Stimulated activated CD4-positive, alpha-beta T cell treated with anti-CD3 and anti-CD28 coated beads, Interleukin-12 subunit alpha, Interleukin-12 subunit beta, amount 100 ng/mL, for 4 hours (primary cell): ENCODE data around the gene RBM6.
"Not testable (repeated sequence)": the region's sequence is repeated elsewhere in the genome, so short reads cannot be mapped to it uniquely, and the experiment has no call there.

ENCODE experiments used
- DNase-seq: peaks from one replicate; pipeline ENCODE4 v3.0.0-alpha.2; 2020

Gene RBM6

DNA sequence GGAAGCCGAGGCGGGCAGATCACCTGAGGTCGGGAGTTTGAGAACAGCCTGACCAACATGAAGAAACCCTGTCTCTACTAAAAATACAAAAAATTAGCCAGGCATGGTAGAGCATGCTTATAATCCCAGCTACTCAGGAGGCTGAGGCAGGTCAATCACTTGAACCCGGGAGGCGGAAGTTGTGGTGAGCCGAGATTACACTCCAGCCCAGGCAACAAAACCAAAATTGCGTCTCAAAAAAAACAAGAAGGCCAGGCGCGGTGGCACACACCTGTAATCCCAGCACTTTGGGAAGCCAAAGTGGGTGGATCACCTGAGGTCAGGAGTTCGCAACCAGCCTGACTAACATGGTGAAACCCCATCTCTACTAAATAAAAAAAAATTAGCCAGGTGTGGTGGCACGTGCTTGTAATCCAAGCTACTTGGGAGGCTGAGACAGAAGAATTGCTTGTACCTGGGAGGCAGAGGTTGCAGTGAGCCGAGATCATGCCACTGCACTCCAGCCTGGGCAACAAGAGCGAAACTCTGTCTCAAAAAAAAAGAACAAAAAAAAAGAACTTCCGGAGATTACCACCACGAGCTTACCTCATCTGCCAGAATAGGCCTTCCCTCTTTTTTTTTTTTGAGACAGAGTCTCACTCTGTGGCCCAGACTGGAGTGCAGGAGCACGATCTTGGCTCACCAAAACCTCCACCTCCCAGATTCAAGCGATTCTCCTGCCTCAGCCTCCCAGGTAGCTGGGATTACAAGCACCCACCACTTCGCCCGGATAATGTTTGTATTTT is 22.0 kb upstream of the RBM6 start:
- DNase-seq = not testable (repeated sequence)

DNA sequence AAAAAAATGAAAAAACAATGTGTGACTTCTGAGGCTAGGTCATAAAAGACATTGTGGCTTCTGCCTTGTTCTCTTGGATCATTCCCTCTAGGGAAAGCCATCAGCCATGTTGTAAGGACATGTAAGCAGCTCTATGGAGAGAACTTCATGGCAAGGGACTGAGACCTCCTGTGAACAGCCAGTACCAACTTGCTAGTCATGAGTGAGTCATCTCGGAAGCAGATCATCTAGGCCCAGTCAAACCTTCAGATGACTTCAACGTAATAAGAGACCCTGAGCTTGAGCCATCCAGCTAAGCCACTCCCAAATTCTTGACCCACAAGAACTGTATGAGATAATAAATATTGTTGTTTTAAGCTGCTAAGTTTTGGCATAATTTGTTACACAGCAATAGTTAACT is 15.3 kb upstream of the RBM6 start:
- DNase-seq = no peak

DNA sequence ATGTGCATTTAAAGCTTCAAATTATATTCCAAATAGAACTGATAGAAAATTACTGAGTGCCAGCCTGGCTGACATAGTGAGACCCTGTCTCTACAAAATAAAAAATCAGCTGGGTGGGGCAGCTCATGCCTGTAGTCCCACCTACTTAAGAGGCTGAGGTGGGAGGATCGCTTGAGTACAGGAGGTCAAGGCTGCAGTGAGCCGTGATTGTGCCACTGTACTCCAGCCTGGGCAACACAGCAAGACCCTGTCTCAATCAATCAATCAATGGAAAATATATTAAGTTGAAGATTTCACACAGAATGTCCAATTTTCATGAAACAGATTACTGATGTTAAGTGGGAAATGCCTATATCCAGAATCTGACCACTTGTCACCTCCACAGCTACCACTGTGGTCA is 14.5 kb upstream of the RBM6 start:
- DNase-seq = no peak

DNA sequence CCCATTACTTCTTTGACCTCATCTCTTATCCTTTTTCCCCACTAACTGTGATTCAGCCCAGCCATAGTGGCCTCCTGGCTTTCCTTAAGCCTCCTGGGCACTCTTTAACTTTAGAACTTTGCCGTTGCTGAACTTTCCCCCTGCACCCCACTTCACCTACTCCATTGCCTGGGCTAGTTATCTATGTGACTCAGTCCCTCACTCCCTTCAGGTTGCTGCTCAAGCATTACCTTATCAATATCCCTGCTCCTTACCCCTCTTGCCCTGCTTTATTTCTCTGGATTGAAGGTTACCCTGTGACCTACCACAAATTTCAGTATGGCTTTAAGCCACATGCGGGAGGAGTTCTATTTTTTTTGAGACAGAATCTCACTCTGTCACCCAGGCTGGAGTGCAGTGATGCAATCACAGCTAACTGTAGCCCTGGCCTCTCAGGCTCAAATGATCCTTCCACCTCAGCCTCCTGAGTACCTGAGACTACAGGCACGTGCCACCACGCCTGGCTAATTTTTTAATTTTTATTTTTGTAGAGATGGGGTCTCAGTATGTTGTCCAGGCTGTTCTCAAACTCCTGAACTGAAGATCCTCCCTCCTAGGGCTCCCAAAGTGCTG is 13.7 kb upstream of the RBM6 start:
- DNase-seq = no peak

DNA sequence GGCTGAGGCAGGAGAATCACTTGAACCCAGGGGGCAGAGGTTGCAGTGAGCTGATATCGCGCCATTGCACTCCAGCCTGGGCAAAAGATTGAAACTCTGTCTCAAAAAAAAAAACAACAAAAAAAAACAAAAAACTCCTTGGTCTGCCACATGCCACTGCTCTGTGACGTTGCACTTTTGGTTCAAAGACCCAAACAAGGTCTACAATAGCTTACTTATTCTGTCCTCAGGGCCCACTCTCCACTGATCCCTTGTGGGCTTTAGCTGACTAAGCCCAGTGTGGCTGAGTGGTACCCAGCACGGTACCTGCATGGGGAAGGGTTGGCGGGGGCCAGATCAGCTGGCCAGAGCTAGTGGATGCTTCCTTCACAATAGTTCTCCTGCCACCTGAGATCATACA is 12.2 kb upstream of the RBM6 start:
- no peak for DNase-seq

DNA sequence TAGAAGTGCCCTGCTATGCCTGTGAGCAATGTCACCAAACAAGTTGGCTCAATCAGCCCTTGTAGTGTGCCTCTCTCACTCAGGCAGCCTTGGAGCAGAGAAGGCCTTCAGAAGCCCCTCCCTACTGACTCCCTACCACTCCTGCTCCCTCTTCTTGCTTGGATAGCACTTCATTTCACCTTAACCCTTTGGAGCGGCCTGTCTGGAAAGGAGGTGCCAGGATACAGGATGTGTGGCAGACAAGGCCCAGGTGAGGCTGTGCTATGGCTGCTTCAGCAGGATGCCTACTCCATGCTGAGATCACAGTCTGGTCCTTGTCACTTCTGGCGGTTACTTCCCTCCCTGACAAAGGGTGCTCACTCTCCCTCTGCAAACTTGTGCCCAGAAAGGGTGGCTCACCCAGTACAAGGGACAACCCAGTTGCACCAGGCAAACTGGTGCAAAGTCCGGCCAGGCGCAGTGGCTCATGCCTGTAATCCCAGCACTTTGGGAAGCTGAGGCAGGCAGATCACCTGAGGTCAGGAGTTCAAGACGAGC is 11.4 kb upstream of the RBM6 start:
- no peak for DNase-seq

DNA sequence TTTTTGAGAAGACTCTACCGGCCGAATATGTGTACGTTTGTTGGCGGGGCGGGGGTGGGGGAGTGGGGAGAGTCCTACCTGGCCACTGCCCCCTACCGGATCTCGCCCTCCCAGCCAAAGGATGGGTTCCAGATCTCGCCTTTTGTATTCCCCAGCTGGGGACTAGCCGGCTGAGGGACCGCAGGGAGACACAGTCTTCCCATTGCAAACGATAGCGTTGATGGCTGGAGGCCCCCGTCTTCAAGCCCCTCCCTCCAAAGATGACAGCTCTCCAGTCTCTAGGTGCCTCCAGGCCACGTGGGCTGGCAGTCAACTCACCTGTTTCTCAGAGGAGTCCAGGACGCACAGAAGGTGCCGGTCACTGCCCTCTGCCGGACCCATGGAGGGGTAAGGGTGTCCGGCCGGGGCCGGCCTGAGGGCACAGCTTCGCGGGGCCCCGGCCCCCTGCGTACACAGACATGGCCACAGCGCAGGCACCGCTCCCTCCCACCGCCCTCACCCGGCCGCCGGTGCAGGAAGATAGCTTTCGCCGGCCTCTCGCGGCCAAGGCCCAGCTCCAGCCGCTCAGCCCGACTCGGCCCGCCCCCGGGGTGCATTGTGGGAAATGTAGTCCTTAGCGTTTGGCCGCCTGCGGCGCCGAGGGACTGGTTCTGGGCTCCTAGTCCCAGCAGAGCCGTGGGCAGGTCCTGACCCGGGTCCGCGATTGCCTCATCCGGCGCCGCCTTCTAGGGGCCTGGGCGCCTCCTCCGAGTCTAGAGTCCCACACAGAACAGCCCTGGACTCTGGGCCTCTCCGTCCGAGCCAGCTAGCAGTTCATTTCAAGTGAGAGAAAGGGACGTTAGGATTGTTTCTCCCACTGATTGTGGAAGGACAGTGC is 10.4 kb upstream of the RBM6 start, which contains the start of gene MON1A:
Gene MON1A (minus strand): TSS at position 521 of the 877 bp plus-strand sequence. CDS start 16,465 bp downstream, outside the sequence.
- peak; percentile 87 for DNase-seq

DNA sequence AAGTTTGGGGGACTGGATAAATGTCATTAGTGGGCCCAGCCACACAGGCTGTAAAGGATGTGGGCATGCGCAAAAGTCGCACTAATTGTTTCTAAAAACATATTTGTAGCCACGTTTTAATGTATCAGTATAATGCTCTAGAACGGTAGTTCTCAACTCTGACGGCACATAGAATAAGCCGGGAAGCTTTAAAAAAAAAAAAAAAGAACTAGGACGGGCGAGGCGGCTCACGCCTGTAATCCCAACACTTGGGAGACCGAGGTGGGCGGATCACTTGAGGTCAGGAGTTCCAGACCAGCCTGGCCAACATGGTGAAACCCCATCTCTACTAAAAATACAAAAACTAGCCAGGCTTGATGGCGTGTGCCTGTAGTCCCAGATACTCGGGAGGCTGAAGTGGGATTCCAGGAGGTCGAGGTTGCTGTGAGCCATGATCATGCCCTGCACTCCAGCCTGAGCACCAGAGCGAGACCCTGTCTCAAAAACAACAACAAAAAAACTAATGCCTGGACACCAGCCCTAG is 9.7 kb upstream of the RBM6 start:
- DNase-seq = no peak

DNA sequence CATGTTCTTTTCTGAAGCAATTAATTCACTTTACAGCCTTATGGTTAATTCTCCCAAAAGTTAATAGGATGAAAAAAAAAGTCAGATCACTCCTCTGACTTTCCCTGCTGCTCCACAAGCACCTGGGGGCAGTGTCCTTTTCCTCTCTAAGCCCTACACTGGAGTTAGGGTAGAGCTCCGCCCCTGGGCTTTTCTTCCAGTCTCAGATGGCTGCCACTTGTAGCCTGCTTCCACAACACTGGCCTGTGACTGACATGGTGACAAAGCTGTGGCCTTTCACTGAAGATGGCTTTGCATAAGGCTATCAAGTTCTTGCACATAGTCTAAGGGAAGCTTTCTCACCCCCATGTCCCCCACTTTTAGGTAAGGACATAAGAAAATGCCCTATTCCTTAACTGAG is 9.0 kb upstream of the RBM6 start:
- DNase-seq = no peak

DNA sequence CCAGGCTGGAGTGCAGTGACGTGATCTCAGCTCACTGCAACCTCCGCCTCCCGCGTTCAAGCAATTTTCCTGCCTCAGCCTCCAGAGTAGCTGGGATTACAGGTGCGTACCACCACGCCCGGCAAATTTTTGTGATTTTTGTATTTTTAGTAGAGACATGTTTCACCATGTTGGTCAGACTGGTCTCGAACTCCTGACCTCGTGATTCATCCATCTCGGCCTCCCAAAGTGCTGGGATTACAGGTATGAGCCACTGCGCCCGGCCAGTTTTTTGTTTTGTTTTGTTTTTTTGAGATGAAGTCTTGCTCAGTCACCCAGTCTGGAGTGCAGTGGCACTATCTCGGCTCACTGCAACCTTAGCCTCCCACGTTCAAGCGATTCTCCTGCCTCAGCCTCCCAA is 7.7 kb upstream of the RBM6 start:
- not testable (repeated sequence) for DNase-seq

DNA sequence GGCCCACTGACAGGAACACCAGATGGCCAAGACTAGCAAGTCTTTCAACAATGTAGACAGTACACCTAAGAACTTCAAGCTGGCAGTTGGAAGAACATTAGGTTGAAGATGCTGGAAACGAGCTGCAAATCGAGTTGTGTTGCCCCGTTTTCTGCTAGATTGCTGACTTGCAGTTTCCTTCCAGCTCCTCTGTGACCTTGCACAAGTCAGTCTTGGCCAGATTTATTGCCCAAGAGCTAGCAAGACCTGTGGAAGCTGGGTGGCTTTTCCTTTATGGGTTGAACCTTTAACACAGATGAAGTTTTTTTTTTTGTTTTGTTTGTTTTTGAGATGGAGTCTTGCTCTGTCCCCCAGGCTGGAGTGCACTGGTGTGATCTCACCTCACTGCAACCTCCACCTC is 2.9 kb upstream of the RBM6 start:
- no peak for DNase-seq

DNA sequence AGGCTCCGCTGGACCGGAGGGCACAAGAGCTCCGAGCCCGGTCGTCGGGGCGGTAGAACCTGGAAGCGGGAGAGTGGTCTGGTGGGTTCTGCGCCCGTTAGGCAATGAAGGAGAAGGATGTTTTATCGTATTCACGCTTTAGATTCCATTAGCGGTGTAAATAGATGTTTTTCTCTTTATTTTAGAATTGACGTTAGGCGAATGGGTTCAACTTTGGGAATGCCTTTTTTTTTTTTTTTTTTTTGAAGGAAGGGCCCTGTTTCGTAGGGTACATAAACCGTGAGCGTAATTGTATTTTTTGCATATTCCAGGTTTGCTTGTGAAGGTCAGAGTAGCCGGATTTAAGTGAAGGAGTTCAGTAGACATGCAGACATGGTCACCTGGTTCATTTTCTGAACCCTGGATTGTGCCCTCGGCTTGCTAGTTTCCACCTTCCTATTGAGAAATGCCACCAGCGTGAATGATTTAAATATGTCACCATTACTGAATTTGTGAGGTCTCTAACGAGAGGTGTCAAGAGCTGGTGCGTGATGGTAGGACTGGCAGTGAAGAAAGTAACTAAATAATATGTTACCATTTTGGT is 808 bp downstream of the RBM6 start:
- no peak for DNase-seq

DNA sequence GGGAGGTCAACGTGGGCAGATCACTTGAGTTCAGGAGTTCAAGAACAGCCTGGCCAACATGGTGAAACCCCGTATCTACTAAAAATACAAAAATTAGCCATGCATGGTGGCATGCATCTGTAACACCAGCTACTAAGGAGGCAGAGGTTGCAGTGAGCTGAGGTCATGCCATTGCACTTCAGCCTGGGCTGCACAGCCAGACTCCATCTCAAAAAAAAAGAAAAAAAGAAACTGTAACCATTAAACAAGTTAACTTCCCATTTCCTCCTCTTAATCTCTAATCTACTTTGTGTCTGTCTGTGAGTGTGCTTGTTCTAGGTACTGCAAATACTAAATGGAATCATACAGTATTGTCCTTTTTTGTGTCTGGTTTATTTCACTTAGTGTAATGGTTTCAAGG is 2.7 kb downstream of the RBM6 start:
- DNase-seq = no peak

DNA sequence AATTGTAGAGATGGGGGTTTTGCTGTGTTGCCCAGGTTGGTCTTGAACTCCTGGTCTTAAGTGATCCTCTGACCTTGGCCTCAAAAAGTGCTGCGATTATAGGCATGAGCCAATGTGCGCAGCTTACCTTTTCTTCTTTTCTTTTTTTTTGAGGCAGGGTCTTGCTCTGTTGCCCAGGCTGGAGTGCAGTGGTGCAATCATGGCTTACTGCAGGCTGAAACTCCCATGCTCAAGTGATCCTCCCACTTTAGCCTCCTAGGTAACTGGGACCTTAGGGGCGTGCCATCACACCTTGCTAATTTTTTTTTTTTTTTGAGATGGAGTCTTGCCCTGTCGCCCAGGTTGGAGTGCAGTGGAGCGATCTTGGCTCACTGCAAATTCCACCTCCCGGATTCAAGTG is 13.0 kb downstream of the RBM6 start:
- no peak for DNase-seq

DNA sequence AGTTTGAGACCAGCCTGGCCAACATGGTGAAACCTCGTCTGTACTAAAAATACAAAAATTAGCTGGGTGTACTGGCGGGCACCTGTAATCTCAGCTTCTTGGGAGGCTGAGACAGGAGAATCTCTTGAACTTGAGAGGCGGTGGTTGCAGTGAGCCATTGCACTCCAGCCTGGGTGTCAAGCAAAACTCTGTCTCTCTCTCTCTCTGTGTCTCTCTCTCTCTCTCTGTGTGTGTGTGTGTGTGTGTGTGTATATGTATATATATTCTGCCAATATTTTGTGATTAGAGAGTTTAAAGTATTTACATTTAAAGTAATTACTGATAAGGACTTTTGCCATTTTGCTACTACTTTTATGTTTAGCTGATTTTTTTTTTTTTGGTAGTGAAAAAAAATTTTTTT is 15.7 kb downstream of the RBM6 start:
- DNase-seq = no peak

DNA sequence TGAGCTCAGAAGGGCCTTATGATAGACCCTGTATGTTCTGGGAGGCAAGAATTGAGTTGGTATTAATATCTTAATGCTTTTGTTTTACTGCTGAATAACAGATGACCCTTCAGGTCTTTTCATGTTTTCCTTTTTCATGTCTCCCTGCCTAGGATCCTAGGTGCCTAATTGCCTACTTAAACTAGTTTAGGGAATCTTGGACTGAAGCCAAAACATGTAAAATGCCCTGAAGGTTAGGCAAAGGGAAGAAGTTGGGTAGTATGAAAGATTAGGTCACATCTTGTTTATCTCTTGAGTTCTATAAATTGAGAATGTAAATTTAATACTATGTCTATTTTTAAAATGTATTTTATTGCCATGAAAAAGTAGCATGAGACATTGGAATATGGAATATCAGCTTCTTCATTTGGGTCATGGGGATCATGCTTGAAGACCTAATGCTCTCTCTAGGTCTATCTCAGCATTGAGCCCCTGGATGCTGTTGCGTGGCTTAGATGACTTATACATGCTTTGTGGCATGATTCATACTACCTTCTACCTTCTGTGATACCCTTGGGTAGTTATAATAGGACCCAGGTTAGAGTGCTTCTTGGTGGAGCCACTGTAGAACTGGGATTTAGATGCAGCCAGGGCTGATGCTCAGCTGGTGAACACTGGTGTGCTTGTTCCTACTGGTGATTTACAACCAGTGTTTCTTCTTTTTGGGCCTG is 26.4 kb downstream of the RBM6 start:
- no peak for DNase-seq

DNA sequence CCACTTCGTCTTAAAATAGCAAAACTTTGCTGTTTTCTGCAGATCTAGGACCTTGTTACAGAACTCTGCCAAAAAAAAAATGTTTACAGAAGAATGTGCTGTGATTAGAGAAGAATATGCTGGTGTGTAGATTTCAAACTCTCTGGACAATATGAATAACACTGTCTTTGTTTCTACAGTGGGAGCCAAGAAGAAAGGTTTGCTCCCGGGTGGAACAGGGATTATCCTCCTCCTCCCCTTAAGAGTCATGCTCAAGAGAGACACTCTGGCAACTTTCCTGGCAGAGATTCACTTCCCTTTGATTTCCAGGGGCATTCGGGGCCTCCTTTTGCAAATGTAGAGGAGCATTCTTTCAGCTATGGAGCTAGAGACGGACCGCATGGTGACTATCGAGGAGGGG is 27.3 kb downstream of the RBM6 start:
- no peak for DNase-seq

DNA sequence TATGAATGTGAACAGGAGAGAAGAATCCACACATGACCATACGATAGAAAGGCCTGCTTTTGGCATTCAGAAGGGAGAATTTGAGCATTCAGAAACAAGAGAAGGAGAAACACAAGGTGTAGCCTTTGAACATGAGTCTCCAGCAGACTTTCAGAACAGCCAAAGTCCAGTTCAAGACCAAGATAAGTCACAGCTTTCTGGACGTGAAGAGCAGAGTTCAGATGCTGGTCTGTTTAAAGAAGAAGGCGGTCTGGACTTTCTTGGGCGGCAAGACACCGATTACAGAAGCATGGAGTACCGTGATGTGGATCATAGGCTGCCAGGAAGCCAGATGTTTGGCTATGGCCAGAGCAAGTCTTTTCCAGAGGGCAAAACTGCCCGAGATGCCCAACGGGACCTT is 28.4 kb downstream of the RBM6 start:
- DNase-seq = no peak

DNA sequence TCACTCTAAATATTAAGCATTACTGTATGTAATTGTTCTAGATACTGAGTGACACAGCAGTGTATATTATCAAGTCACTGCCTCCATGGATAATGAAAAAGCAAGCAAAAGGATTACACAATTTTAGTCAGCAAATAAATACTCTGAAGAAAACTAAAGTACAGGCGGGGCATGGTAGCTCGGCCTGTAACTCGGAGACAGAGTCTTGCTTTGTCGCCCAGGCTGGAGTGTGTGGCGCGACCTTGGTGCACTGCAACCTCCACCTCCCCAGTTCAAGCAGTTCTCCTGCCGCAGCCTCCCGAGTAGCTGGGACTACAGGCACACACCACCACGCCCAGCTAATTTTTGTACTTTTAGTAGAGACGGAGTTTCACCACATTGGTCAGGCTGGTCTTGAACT is 32.7 kb downstream of the RBM6 start:
- DNase-seq = no peak

DNA sequence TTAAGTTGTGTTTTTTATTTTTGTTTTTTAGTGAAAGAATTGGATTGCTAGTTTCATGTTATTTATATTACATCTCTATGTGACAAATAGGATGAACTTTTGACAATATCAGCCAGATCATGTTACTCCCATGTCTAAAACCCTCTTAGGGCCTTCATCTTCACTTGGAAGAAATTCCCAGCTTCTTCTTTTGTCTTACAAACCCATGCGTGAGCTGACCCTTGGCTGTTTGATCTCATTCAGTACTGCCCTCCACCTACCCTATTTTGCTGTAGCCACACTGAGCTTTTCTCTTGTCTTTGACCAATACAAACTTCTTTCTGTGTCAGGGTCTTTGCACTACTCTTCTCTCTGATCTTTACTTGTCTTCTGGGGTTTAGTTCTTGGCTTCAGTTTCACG is 37.0 kb downstream of the RBM6 start:
- no peak for DNase-seq

DNA sequence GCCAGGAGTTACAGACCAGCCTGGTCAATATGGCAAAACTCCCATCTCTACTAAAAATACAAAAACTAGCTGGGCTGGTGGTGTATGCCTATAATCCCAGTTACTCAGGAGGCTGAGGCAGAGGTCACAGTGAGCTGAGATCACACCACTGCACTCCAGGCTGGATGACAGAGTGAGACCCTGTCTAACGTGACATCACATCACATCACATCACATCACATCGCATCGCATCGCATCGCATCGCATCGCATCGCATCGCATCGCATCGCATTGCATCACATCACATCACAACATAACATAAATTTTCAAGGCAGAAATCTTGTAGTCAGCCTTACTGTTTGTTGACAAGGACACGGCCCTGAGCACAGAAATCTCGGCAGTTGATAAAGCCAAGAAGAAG is 44.4 kb downstream of the RBM6 start:
- no peak for DNase-seq

DNA sequence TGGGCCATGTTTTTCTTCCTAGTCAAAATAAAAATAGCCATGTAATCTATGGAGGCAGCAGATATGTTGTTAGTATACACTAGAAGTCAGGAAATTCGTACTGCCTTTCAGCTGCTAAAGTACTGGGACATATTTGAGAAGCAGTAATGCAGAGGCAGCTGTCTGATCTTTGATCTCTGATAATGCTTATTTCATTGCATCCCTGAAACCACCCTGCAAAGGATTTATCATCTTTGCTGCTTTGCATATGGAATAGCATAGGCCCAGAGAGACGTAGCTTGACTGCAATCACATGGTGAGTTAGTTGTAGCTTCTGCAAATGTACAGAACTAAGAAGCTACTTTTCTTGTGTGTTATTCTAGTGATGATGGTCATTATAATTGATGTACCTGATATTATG is 52.4 kb downstream of the RBM6 start:
- no peak for DNase-seq
